ENCODE measurements around the gene MAGI2.

Gene MAGI2

GRCh38 chr7:78222001-78222751 is 1231.3 kb downstream of the MAGI2 start:
- no peak for DNase-seq (ENCODE audit: low read depth)

- DNase-seq (ENCODE audit: low read depth) = no peak
These were observed 1232.7 kb downstream of the MAGI2 start for GRCh38 chr7:78220754-78221153.

GRCh38 chr7:78218876-78219275 is 1234.6 kb downstream of the MAGI2 start:
- DNase-seq (ENCODE audit: low read depth) = no peak

DNA sequence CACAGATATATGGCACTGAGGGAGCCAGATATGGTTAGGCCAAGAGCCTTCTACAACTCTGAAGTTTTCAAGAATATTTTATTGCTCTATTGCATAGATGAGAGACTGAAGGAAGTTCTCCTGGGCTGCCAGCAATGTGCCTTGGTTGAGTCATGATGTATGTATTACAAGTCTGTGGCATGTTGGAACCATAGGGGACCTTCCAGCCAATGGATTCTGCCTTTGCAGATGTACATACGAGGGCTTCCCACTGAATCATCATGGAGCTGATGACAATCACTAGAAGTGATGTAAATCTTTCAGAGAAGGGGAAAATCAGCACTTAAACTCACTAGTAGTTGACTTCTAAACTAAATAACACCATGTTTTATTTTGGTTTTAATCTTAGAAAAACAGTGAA is 1235.4 kb downstream of the MAGI2 start:
- no peak for DNase-seq (ENCODE audit: low read depth)

DNA sequence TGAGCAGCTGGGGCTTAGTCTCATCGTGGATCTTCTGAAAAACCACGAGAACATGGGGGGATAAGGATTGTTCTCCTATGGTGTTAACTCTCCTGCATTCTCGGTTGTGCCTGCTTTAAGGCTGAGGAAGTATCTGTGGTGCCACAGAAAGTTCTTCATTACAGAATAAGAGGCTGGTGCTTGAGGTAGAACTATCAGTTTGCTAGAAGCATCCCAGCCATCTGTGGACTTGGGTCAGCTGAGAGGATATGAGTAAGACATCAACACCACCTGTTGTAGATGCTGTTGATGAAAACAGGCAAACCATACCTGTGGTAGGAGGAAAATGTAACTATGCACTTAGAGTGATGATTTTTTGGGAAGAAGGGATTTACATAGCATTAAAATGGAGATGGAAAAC is 1238.3 kb downstream of the MAGI2 start:
- no peak for DNase-seq (ENCODE audit: low read depth)

DNA sequence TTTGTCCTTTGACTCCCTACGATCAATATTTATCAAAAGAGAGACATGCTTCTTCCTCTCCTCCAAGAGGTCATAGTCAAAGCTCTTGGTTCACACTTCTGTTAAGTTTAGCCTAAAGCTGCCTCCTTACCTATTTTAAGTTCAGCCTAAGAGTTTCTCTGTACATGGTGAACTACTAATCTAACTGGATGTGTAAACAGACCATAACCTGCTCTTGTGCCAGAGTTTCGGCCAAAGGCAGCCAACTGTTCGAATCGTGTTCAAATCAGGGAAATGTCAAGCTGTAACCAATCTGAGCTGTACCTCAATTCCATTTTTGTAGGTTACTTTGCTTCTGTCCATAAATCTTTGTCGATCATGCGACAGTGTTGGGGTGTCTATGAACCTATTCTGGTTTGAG is 1240.1 kb downstream of the MAGI2 start:
- DNase-seq (ENCODE audit: low read depth) = no peak

GRCh38 chr7:78212476-78213060 is 1240.9 kb downstream of the MAGI2 start:
- DNase-seq (ENCODE audit: low read depth) = no peak

DNA sequence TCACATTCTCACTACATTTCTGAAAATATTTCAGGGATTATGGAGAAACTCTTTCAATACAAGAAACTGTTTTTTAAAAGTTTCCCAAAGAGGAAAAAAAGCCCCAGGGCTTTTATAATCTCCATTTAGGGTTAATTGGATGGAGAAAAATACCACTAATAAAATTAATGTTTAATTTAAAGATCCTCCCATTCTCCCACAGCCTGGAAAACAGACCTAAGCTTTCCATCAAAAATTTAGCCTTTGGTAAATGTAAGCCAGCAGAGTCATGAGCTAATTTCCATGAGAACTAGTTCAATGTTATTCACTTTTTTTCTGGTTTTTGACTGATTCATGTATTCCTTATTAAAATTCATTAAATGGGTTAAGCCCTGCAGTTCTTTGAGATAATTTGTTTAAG is 1246.2 kb downstream of the MAGI2 start:
- DNase-seq (ENCODE audit: low read depth) = no peak

DNA sequence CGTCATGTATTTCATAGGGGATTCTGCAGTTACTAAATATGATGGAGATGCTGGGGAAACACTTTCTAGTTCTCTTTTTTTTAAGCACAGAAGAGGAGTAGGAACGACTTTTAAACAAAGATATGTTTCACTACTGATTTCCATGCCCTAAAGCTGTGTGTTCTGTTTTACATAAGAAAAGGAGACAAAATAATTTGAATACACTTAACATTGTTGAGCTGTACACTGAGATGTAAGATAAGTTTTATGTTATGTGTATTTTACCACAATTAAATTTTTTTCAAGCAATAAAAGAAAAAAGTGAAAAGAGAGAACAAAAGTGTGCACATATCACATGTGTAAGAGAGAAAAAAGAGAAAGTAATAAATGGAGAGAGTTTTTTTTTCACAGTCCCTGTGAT is 1246.7 kb downstream of the MAGI2 start:
- no peak for DNase-seq (ENCODE audit: low read depth)

GRCh38 chr7:78203042-78203720 is 1250.3 kb downstream of the MAGI2 start:
- no peak for DNase-seq (ENCODE audit: low read depth)

GRCh38 chr7:78198756-78199155 is 1254.7 kb downstream of the MAGI2 start:
- no peak for DNase-seq (ENCODE audit: low read depth)

DNA sequence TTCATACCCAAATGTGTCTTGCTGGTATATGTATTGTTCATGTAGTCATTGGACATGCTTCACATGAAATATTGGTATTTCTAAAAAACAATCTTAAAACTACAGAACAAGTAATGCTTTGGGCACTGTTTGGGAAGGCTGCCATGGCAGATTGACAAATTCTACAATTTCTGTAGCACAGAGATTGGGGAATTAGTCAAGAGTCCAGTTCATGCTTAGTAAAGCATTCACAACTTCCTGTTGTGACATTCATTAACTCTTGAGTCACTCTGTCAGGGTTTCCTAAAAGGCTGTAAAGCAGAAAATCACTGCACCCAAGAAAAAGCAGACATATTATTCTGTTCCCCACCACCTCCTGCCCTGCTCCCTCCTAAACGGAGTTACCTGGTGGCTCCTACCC is 1256.0 kb downstream of the MAGI2 start:
- DNase-seq (ENCODE audit: low read depth) = no peak

DNA sequence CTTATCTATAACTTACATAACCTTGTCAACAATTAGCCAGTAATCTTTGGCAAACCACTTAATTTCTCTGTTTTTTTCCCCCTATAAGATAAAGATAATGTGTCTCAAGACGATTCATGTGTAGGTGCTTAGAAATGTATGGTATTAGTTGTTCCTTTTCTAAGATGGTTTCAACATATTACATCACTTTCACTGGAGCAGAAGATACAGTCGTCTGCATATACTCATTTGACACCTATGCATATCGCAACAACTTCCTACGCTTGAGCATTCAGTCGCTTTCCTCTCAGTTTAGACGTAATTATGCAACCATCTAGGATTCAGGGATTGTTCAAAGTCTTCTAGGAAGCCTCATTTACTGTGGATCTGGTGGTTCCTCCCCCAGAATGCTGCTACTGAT is 1258.2 kb downstream of the MAGI2 start:
- DNase-seq (ENCODE audit: low read depth) = no peak

GRCh38 chr7:78194611-78195010 is 1258.9 kb downstream of the MAGI2 start:
- no peak for DNase-seq (ENCODE audit: low read depth)

DNA sequence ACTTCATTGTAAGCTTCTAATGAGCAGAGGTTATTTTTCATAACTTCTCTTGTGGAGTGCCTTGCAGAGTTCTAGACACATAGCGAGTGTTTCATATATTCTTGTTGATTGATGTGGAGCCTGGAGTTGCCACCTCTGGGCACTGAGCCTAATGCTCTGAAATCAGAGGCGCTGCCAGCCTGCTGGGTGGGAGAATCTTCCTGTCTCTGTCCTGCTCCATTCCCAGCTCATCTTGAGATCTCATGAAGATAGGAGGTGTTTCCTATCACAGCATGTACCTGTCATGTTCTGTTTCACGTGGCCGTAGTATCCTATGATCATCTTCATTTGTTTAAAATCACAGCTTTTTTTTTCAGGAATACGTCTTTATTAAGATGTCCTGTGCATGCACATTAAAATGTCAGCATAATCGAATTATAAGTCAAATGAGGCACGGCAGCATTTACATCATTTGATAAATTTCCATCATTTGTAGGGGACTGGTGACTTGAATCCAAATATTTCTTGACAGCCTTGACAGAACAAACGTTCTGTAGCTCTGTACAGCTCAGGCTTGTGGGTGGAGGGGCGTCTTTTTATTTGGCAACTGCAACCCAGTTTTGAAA is 1261.9 kb downstream of the MAGI2 start:
- DNase-seq (ENCODE audit: low read depth) = no peak

- no peak for DNase-seq (ENCODE audit: low read depth)
These were observed 1263.7 kb downstream of the MAGI2 start for GRCh38 chr7:78189762-78190161.

GRCh38 chr7:78185149-78185745 is 1268.2 kb downstream of the MAGI2 start:
- DNase-seq (ENCODE audit: low read depth) = no peak

DNA sequence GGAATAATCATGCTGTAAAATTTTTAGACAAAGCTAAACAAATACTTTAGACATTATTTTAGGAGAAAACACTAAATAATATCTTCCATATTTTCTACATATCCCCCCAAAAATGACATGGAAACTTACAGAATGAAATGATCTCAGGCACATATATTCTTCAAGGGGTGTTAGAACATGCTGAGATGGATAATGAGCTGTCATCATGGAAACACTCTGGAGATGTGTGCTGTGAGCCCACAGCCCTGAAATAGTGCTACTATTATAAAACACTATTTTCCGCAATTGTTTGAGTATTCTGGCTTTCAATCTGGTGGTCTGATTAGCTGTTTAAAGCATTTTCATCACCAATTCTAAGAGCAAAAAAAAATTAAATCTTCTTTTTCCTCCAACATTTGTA is 1269.2 kb downstream of the MAGI2 start:
- no peak for DNase-seq (ENCODE audit: low read depth)

DNA sequence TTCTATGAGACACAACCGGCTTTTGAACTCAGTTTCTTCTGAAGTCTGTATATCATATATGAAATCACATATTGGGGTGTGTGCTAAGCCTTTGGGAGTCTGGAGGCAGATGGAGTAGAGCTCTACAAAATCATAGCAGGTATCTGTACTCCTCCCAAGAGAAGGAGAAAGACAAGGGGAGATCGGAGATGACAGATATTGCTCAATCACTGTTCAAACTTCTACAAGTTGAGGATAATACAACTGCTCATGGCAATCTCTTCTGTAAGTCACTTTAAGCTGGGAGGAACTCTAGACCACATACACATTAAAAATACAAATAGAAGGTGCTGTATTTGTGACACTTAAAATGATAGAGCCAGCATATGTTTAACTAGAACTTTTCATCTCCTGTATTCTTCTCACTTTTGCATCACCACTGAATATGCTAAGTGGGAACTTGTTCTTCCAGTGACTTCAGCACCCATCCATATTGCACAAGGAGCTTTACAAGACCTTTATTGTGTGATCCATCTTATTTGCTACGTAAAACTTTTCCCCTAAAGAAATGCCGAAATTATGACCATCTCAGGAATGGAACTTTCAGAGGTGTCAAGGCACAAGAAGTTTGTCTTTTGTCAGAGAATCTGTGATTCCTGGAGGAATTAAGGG is 1273.5 kb downstream of the MAGI2 start:
- no peak for DNase-seq (ENCODE audit: low read depth)

- DNase-seq (ENCODE audit: low read depth) = no peak
These were observed 1274.3 kb downstream of the MAGI2 start for GRCh38 chr7:78179211-78179610.

DNA sequence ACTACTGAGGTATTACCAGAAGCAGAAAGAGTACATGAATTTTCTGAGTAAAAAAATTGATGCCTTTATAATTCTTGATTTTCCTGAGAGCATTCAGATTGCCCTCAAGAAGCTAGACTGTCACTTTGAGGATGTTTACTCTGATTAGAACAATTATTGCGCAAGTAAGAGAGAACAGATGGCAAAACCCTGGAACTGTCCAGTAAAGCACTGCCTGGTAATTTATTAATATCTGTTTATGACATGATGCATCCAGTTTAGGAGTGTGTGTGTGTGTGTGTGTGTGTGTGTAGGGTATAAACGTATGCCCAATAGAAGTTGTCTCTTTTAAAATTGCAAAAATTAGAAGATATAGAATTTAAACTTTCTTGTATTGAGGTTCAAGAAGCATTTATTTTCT is 1275.1 kb downstream of the MAGI2 start:
- DNase-seq (ENCODE audit: low read depth) = no peak

DNA sequence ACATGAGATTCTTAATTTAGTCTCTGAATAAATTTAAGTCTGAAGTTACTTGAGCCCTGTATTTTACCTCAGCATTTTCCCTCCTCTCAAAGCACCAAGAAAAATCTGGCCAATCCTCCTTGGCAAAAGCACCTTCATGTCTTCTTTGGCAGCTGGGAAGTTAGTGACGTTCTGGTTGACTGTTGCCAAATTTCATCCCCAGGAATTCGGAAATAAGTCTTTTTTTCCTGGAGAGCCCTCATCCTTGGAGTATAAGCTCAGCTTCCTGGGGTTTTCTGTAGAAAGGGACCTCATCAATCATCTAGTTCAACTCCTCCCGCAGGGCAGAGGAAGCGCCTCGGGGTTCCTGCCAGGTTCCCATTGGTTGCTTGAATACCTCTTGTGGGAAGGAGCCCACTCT is 1277.3 kb downstream of the MAGI2 start:
- DNase-seq (ENCODE audit: low read depth) = no peak

Data from activated gamma-delta T cell treated with anti-CD3 and anti-CD28 coated beads, Interleukin-2, amount 50 U/mL, for 16 hours (primary cell).